Hepatocyte (in vitro differentiated cells): ENCODE measurements around the gene CNPY4. TPM values are rescaled to one million over a fixed set of nuclear protein-coding genes. Genes with fewer than 3 reads are reported as not detected.

Experiments used
- DNase-seq: peaks from one replicate; pipeline ENCODE4 v3.0.0-alpha.2; 2016; ENCODE audit warnings: low spot score
- H2AFZ ChIP-seq: fragments of 200-600 bp; sonication (generic); 2 replicates; pipeline ENCODE4 v1.6.0; 2016; ENCODE audit warnings: antibody characterized with exemption, mild to moderate bottlenecking
- H3K27ac ChIP-seq: fragments of 200-600 bp; sonication (generic); 2 replicates; pipeline ENCODE4 v1.5.1; 2016; ENCODE audit warnings: mild to moderate bottlenecking
- H3K27me3 ChIP-seq: fragments of 200-600 bp; sonication (generic); 2 replicates; pipeline ENCODE4 v1.6.1; 2016
- H3K36me3 ChIP-seq: fragments of 200-600 bp; sonication (generic); replicated peaks from 2 replicates; pipeline ENCODE4 v1.5.1; 2016; ENCODE audit warnings: low read depth; ENCODE audit not compliant: insufficient read depth
- H3K4me1 ChIP-seq: fragments of 200-600 bp; sonication (generic); 2 replicates; pipeline ENCODE4 v1.5.1; 2016; ENCODE audit warnings: mild to moderate bottlenecking, moderate library complexity; ENCODE audit not compliant: insufficient read depth
- H3K4me2 ChIP-seq: fragments of 200-600 bp; sonication (generic); 2 replicates; pipeline ENCODE4 v1.6.0; 2016
- H3K4me3 ChIP-seq: fragments of 200-600 bp; sonication (generic); 2 replicates; pipeline ENCODE4 v1.5.1; 2016; ENCODE audit warnings: mild to moderate bottlenecking
- H3K79me2 ChIP-seq: fragments of 200-600 bp; sonication (generic); 2 replicates; pipeline ENCODE4 v1.6.0; 2017; ENCODE audit warnings: mild to moderate bottlenecking
- H3K9me2 ChIP-seq: fragments of 200-600 bp; sonication (generic); replicated peaks from 2 replicates; pipeline ENCODE4 v1.6.0; 2017; ENCODE audit warnings: mild to moderate bottlenecking; ENCODE audit not compliant: insufficient read depth
- H3K9me3 ChIP-seq: fragments of 200-600 bp; sonication (generic); 2 replicates; pipeline ENCODE4 v1.5.1; 2016; ENCODE audit warnings: low read depth, mild to moderate bottlenecking
- H4K20me1 ChIP-seq: fragments of 200-600 bp; sonication (generic); 2 replicates; pipeline ENCODE4 v1.6.0; 2016; ENCODE audit warnings: mild to moderate bottlenecking; ENCODE audit not compliant: insufficient read depth, poor library complexity, severe bottlenecking
- EZH2 ChIP-seq: fragments of 200-600 bp; sonication (generic); IDR thresholded peaks from 2 replicates; pipeline ENCODE4 v1.6.1; 2016; ENCODE audit warnings: antibody characterized with exemption, mild to moderate bottlenecking, borderline replicate concordance
- EZH2phosphoT487 ChIP-seq: fragments of 200-600 bp; sonication (generic); IDR thresholded peaks from one replicate; pipeline ENCODE4 v1.6.1; 2018; ENCODE audit warnings: antibody characterized with exemption, mild to moderate bottlenecking, low read depth, moderate library complexity; ENCODE audit not compliant: unreplicated experiment, severe bottlenecking
- WGBS: methylation state at CpG from one replicate; pipeline ENCODE4 v1.1.6; 2016; ENCODE audit warnings: low lambda C conversion rate; ENCODE audit errors: missing lambda C conversion rate; 5-methylcytosine and 5-hydroxymethylcytosine counted together
- microRNA counts: library from miRNA; unstranded; fragments of <30 nt; microRNA quantifications from one replicate; lab custom pipeline; 2017
- microRNA-seq: library from miRNA; unstranded; fragments of <30 nt; microRNA quantifications from one replicate; pipeline ENCODE4, GENCODE V29; 2017
- polyA plus RNA-seq: library from polyadenylated mRNA; unstranded; fragments of >200 nt; fragmentation: Nextera tagmentation; extraction: Ambion mirVana; gene quantifications from 2 replicates; pipeline ENCODE4 v1.2.1, GENCODE V29; 2016
- small RNA-seq: library from RNA; depleted of rRNA; stranded (forward); fragments of <200 nt; gene quantifications from one replicate; pipeline ENCODE3, GENCODE V24; 2014
- total RNA-seq: library from RNA; depleted of rRNA; stranded (reverse); fragments of >200 nt; gene quantifications from 2 replicates; pipeline ENCODE4 v1.2.3, GENCODE V29; 2014
- TF ChIP-seq, protein P1 (sequence below): fragments of 200-600 bp; sonication (generic); IDR thresholded peaks from 2 replicates; pipeline ENCODE4 v1.5.1; 2016; ENCODE audit warnings: antibody characterized with exemption, mild to moderate bottlenecking; ENCODE audit not compliant: poor library complexity

CNPY4 gene
- total and polyA plus RNA-seq, 2 experiments from 2014 or later, result 27.4 to 28.1 TPM

DNA sequence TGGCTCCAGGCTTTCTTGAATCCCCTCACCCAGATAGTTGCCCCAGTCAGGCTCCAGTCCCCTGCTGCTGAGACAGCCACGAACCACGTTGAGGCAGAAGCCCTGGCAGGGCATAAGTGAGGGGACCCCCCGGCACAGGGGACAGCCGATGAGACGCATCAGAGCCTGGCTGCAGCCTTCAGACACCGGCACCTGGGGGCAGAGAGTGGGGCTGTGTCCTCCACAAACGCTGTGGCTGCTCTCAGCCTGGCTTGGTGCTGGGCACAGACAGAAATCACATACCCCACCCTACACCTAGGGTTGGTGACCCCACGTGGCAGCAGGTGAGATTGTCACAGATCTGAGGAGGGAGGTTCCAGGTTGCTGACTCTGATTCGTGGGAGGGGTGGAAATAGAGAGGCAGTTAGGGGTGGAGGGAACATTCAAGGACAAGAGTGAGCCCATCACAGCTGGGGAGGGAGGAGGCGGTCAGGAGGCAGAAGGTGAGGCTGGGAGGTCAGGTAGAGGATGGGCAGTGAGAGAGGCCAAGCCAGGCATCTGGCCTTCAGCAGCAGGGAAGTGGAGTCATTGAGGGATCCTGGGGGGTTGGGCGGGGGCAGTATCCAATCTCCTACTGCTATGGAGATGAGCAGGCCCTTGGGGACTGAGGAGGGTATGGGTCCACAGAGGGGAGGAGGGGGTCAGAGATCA lies 54.5 kb downstream of the CNPY4 start:
- H3K27me3 ChIP-seq, result peaks cover 15% of the 10 kb centered on the region
- no peak overlapping the region for H3K27ac ChIP-seq
- H3K4me1 ChIP-seq, result peaks cover 11% of the 10 kb centered on the region
- no peak overlapping the region for H3K4me3 ChIP-seq
- no peaks in the 10 kb centered on the region for H3K79me2 ChIP-seq
- H2AFZ ChIP-seq, result no peak overlapping the region
- H4K20me1 ChIP-seq, result no peaks in the 10 kb centered on the region
- H3K9me2 ChIP-seq, result no peaks in the 10 kb centered on the region
- no peak overlapping the region for H3K4me2 ChIP-seq
- no peak for DNase-seq
- no peaks in the 10 kb centered on the region for H3K9me3 ChIP-seq
- TF ChIP-seq EZH2 (no peak), EZH2phosphoT487 (no peak)
- TF ChIP-seq, protein P1, sequence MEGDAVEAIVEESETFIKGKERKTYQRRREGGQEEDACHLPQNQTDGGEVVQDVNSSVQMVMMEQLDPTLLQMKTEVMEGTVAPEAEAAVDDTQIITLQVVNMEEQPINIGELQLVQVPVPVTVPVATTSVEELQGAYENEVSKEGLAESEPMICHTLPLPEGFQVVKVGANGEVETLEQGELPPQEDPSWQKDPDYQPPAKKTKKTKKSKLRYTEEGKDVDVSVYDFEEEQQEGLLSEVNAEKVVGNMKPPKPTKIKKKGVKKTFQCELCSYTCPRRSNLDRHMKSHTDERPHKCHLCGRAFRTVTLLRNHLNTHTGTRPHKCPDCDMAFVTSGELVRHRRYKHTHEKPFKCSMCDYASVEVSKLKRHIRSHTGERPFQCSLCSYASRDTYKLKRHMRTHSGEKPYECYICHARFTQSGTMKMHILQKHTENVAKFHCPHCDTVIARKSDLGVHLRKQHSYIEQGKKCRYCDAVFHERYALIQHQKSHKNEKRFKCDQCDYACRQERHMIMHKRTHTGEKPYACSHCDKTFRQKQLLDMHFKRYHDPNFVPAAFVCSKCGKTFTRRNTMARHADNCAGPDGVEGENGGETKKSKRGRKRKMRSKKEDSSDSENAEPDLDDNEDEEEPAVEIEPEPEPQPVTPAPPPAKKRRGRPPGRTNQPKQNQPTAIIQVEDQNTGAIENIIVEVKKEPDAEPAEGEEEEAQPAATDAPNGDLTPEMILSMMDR, result no peak
- no peaks in the 10 kb centered on the region for H3K36me3 ChIP-seq
- WGBS, result 93% methylated on average over 11 of the region's 11 CpGs

DNA sequence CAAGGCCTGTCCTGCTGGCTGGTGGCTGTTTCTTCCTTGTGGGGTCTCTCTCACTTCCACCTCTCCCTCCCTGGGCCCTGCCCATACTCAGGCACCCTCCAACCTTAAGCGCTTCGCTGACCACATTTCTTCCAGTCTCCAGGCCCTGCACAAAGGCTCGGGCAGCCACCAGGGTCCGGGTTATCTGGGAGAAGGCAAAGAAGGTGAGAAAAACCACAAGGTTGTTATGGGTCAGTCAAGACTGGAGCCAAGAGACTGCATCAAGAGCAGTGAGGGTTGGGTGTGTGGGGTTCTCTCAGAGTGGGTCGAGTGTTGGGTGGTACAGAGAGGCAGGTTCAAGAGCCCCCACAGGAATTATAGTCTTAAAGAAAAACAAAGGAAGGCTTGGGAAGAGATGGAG lies 55.1 kb downstream of the CNPY4 start:
- H3K9me3 ChIP-seq, result no peaks in the 10 kb centered on the region
- H4K20me1 ChIP-seq, result no peaks in the 10 kb centered on the region
- no peak overlapping the region for H3K27ac ChIP-seq
- no peaks in the 10 kb centered on the region for H3K79me2 ChIP-seq
- H3K4me1 ChIP-seq, result peaks cover 11% of the 10 kb centered on the region
- no peak for DNase-seq
- 94% methylated on average over 5 of the region's 5 CpGs for WGBS
- H3K27me3 ChIP-seq, result peaks cover 15% of the 10 kb centered on the region
- H3K36me3 ChIP-seq, result no peaks in the 10 kb centered on the region
- TF ChIP-seq, protein P1, result no peak
- TF ChIP-seq EZH2phosphoT487, result no peak
- TF ChIP-seq EZH2, result no peak
- H3K9me2 ChIP-seq, result no peaks in the 10 kb centered on the region
- H3K4me2 ChIP-seq, result no peak overlapping the region
- H2AFZ ChIP-seq, result no peak overlapping the region
- H3K4me3 ChIP-seq, result no peak overlapping the region

MicroRNAs within 50 kb of the gene (microRNA counts, 767-probe panel; counts per million panel counts)
- 7,217 counts per million, percentile 40 among the panel's probes with 10 or more counts for microRNA hsa-miR-106b-5p (lab: Ali Mortazavi, UCI)
- microRNA hsa-miR-25-3p (lab: Ali Mortazavi, UCI), result 9,084 counts per million, percentile 70 among the panel's probes with 10 or more counts
- microRNA hsa-miR-93-5p (lab: Ali Mortazavi, UCI), result 9,914 counts per million, percentile 79 among the panel's probes with 10 or more counts

Small RNAs within 50 kb of the gene (microRNA-seq; reads per million reads assigned to microRNA genes)
- gene MIR106B, result 7,790 reads per million, percentile 92 among the genes with 10 or more reads in this experiment
- gene MIR25, result 622 reads per million, percentile 75 among the genes with 10 or more reads in this experiment
- gene MIR4658, result not detected
- gene MIR93, result 10,194 reads per million, percentile 94 among the genes with 10 or more reads in this experiment

Small RNAs within 50 kb of the gene (small RNA-seq; reads per million reads assigned to genes)
- 51.7 reads per million, percentile 97 among the genes with 10 or more reads in this experiment for gene MIR106B
- gene MIR25, result 658 reads per million, percentile 99 among the genes with 10 or more reads in this experiment
- gene MIR93, result 336 reads per million, percentile 99 among the genes with 10 or more reads in this experiment

Other genes starting within 250 kb of the CNPY4 start
- not detected in 2 replicates for gene OR2AE1, start 242.6 kb upstream of the CNPY4 start, total RNA-seq
- not detected in 2 replicates for gene OR2AE1, start 242.6 kb upstream of the CNPY4 start, polyA plus RNA-seq
- gene TRIM4, start 200.1 kb upstream of the CNPY4 start, total RNA-seq, result 2.7 and 4.0 TPM in 2 replicates
- gene TRIM4, start 200.1 kb upstream of the CNPY4 start, polyA plus RNA-seq, result 1.4 and 1.5 TPM in 2 replicates
- gene GJC3, start 190.0 kb upstream of the CNPY4 start, total RNA-seq, result not detected in 2 replicates
- not detected in 2 replicates for gene GJC3, start 190.0 kb upstream of the CNPY4 start, polyA plus RNA-seq
- 46.1 and 52.6 TPM in 2 replicates for gene AZGP1, start 143.6 kb upstream of the CNPY4 start, total RNA-seq
- 44.3 and 73.6 TPM in 2 replicates for gene AZGP1, start 143.6 kb upstream of the CNPY4 start, polyA plus RNA-seq
- 41.1 and 44.0 TPM in 2 replicates for gene ZKSCAN1, start 104.0 kb upstream of the CNPY4 start, total RNA-seq
- 27.0 and 29.2 TPM in 2 replicates for gene ZKSCAN1, start 104.0 kb upstream of the CNPY4 start, polyA plus RNA-seq
- gene ZSCAN21, start 69.9 kb upstream of the CNPY4 start, total RNA-seq, result 9.6 and 10.9 TPM in 2 replicates
- 11.7 and 12.8 TPM in 2 replicates for gene ZSCAN21, start 69.9 kb upstream of the CNPY4 start, polyA plus RNA-seq
- 30.1 and 35.6 TPM in 2 replicates for gene ZNF3, start 37.9 kb upstream of the CNPY4 start, total RNA-seq
- gene ZNF3, start 37.9 kb upstream of the CNPY4 start, polyA plus RNA-seq, result 20.7 and 28.3 TPM in 2 replicates
- gene COPS6, start 30.7 kb upstream of the CNPY4 start, total RNA-seq, result 41.9 and 53.7 TPM in 2 replicates
- 161 and 163 TPM in 2 replicates for gene COPS6, start 30.7 kb upstream of the CNPY4 start, polyA plus RNA-seq
- 39.0 and 42.1 TPM in 2 replicates for gene MCM7, start 18.2 kb upstream of the CNPY4 start, total RNA-seq
- 49.3 and 57.5 TPM in 2 replicates for gene MCM7, start 18.2 kb upstream of the CNPY4 start, polyA plus RNA-seq
- gene AP4M1, start 18.0 kb upstream of the CNPY4 start, total RNA-seq, result 13.0 and 22.8 TPM in 2 replicates
- 17.4 and 22.0 TPM in 2 replicates for gene AP4M1, start 18.0 kb upstream of the CNPY4 start, polyA plus RNA-seq
- gene TAF6, start 276 bp upstream of the CNPY4 start, total RNA-seq, result 13.3 and 29.2 TPM in 2 replicates
- gene TAF6, start 276 bp upstream of the CNPY4 start, polyA plus RNA-seq, result 44.2 and 44.3 TPM in 2 replicates
- 2.7 and 3.2 TPM in 2 replicates for gene MBLAC1, start 7.3 kb downstream of the CNPY4 start, total RNA-seq
- gene MBLAC1, start 7.3 kb downstream of the CNPY4 start, polyA plus RNA-seq, result 3.7 and 4.5 TPM in 2 replicates
- gene LAMTOR4, start 29.3 kb downstream of the CNPY4 start, total RNA-seq, result 80.1 and 90.5 TPM in 2 replicates
- gene LAMTOR4, start 29.3 kb downstream of the CNPY4 start, polyA plus RNA-seq, result 198 and 228 TPM in 2 replicates
- 7.7 and 14.7 TPM in 2 replicates for gene TRAPPC14, start 39.1 kb downstream of the CNPY4 start, total RNA-seq
- gene TRAPPC14, start 39.1 kb downstream of the CNPY4 start, polyA plus RNA-seq, result 18.5 and 22.3 TPM in 2 replicates
- 0.73 and 2.6 TPM in 2 replicates for gene GAL3ST4, start 49.0 kb downstream of the CNPY4 start, total RNA-seq
- gene GAL3ST4, start 49.0 kb downstream of the CNPY4 start, polyA plus RNA-seq, result 3.3 and 4.3 TPM in 2 replicates
- gene GPC2, start 57.7 kb downstream of the CNPY4 start, total RNA-seq, result 2.0 and 5.3 TPM in 2 replicates
- 3.2 and 4.1 TPM in 2 replicates for gene GPC2, start 57.7 kb downstream of the CNPY4 start, polyA plus RNA-seq
- gene STAG3, start 58.3 kb downstream of the CNPY4 start, total RNA-seq, result 0.20 and 1.0 TPM in 2 replicates
- 3.4 and 4.8 TPM in 2 replicates for gene STAG3, start 58.3 kb downstream of the CNPY4 start, polyA plus RNA-seq
- not detected in 2 replicates for gene PVRIG, start 100.3 kb downstream of the CNPY4 start, total RNA-seq
- gene PVRIG, start 100.3 kb downstream of the CNPY4 start, polyA plus RNA-seq, result 1.4 TPM in 2 replicates
- not detected in 2 replicates for gene SPDYE3, start 188.1 kb downstream of the CNPY4 start, total RNA-seq
- gene SPDYE3, start 188.1 kb downstream of the CNPY4 start, polyA plus RNA-seq, result 3.3 and 3.4 TPM in 2 replicates
- 17.8 and 33.2 TPM in 2 replicates for gene PILRB, start 238.5 kb downstream of the CNPY4 start, total RNA-seq
- 37.4 and 63.4 TPM in 2 replicates for gene PILRB, start 238.5 kb downstream of the CNPY4 start, polyA plus RNA-seq